GM12878 (cell line): ENCODE measurements around the gene GPC6.

Experiments used
- ASH2L ChIP-seq: fragments of 300-600, 200-600 bp; sonication (generic); IDR thresholded peaks from 2 replicates; pipeline ENCODE4 v1.6.1; 2017; ENCODE audit warnings: low read depth, mild to moderate bottlenecking, borderline replicate concordance
- BHLHE40 ChIP-seq, 2 experiments: fragments of 450-650 bp in 1 of 2; IDR thresholded peaks; 2 replicates each; pipeline ENCODE4 v1.6.1; 2011 to 2017; ENCODE audit warnings: low read depth in 2 of 2, borderline replicate concordance in 1 of 2, improper control_type of control experiment in 1 of 2, low read length in 1 of 2, mild to moderate bottlenecking in 1 of 2
- CTCF ChIP-seq, 3 experiments: IDR thresholded peaks in 2 of 3; conservative IDR thresholded peaks in 1 of 3; 2 replicates each; pipeline ENCODE4 v1.5.1; 2011; ENCODE audit warnings: low read depth in 3 of 3, low read length in 3 of 3, mild to moderate bottlenecking in 3 of 3, control low read depth in 2 of 3, moderate library complexity in 2 of 3, inconsistent platforms in 1 of 3, mixed read lengths in 1 of 3; ENCODE audit not compliant: control insufficient read depth in 2 of 3, insufficient read depth in 1 of 3; ENCODE audit errors: extremely low read depth in 1 of 3
- HDAC6 ChIP-seq: fragments of 200-600 bp; sonication (generic); IDR thresholded peaks from one replicate; pipeline ENCODE4 v1.8.0; 2017; ENCODE audit warnings: antibody characterized with exemption; ENCODE audit not compliant: unreplicated experiment
- JUND ChIP-seq: IDR thresholded peaks from 2 replicates; pipeline ENCODE4 v1.6.1; 2012; ENCODE audit warnings: low read depth, mild to moderate bottlenecking, low read length, improper control_type of control experiment, moderate library complexity
- PML ChIP-seq: IDR thresholded peaks from 2 replicates; pipeline ENCODE4 v1.6.1; 2012; ENCODE audit warnings: low read length, inconsistent platforms
- POLR2A ChIP-seq: IDR thresholded peaks from 2 replicates; pipeline ENCODE4 v1.6.1; 2011; ENCODE audit warnings: low read depth, mild to moderate bottlenecking, low read length
- POLR2AphosphoS5 ChIP-seq: IDR thresholded peaks from 2 replicates; pipeline ENCODE4 v1.6.1; 2011; ENCODE audit warnings: mild to moderate bottlenecking, low read length, inconsistent platforms
- SIX5 ChIP-seq: IDR thresholded peaks from 2 replicates; pipeline ENCODE4 v1.6.1; 2011; ENCODE audit warnings: mild to moderate bottlenecking, low read depth, low read length, moderate library complexity; ENCODE audit not compliant: severe bottlenecking
- SMAD1 ChIP-seq: fragments of 450-650 bp; IDR thresholded peaks from 2 replicates; pipeline ENCODE4 v1.6.1; 2018; ENCODE audit warnings: mild to moderate bottlenecking, low read depth; ENCODE audit not compliant: partially characterized antibody
- SMARCA5 ChIP-seq: fragments of 450-650 bp; IDR thresholded peaks from 2 replicates; pipeline ENCODE4 v1.6.1; 2017; ENCODE audit warnings: mild to moderate bottlenecking
- ZNF274 ChIP-seq: IDR thresholded peaks from one replicate; pipeline ENCODE4 v1.8.0; 2011; ENCODE audit not compliant: insufficient read length, insufficient read depth
- ZSCAN29 ChIP-seq: fragments of 450-650 bp; IDR thresholded peaks from 2 replicates; pipeline ENCODE4 v1.6.1; 2017; ENCODE audit warnings: mild to moderate bottlenecking, moderate library complexity
- TF ChIP-seq, protein P1 (sequence below): IDR thresholded peaks from 2 replicates; pipeline ENCODE4 v1.6.1; 2012; ENCODE audit warnings: low read depth, low read length, improper control_type of control experiment

DNA sequence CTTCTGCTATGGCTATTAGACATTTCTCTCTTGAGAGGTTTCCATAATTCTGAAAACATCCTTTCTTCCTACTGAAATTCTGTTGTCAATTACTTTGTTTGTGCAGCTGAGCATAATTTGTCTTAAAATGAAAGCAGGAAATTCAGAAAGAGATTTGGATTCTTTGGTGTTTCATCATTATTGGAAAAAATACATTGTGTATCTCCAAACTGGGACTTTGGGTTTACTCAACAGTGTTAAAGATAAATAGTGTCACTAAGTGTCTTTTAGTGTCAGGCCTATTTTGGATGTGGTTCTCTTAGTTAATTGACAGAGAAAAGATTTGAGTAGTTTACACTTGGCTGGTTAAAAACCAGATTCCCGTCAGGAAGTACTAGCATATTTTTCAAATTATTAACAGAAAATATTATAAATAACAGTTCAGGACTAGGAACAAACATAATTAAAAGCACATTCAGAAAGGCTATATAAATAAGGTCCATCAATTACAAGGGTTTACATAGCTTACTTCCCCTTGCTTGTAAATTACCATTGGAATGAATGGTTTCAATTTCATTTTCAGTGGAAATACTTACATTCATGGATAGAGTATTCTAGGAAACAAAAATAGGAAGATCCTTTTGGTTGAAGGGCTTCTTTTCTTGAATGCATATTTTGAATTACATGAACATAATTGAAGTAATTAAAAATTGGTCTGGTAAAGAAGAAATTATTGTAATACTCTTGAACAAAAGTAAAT lies 483.1 kb downstream of the GPC6 start:
- TF ChIP-seq SMAD1: no peak
- TF ChIP-seq ASH2L: no peak
- no peak for TF ChIP-seq ZSCAN29
- no peak for TF ChIP-seq POLR2A
- TF ChIP-seq CTCF (IDR thresholded peaks at IDR 0.05 in 2 of 3, conservative IDR thresholded peaks at IDR 0.05 in 1 of 3; ENCODE audit: control insufficient read depth in 2 of 3, extremely low read depth in 1 of 3, insufficient read depth in 1 of 3, low read depth in 3 of 3, low read length in 3 of 3): no peak
- no peak for TF ChIP-seq BHLHE40 (IDR thresholded peaks at IDR 0.05; ENCODE audit: borderline replicate concordance in 1 of 2, low read depth in 2 of 2, low read length in 1 of 2)
- TF ChIP-seq SMARCA5: no peak
- TF ChIP-seq ZNF274: no peak
- TF ChIP-seq SIX5: no peak
- TF ChIP-seq PML: no peak
- TF ChIP-seq POLR2AphosphoS5: no peak
- TF ChIP-seq JUND: no peak
- TF ChIP-seq, protein P1, sequence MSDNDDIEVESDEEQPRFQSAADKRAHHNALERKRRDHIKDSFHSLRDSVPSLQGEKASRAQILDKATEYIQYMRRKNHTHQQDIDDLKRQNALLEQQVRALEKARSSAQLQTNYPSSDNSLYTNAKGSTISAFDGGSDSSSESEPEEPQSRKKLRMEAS: no peak
- no peak for TF ChIP-seq HDAC6
